ENCODE data around the gene PARP6. TPM values are rescaled to one million over a fixed set of nuclear protein-coding genes. Genes with fewer than 3 reads are reported as not detected.

The PARP6 gene
- total RNA-seq, 1 donor from 2014 or later: 46.4 TPM

DNA sequence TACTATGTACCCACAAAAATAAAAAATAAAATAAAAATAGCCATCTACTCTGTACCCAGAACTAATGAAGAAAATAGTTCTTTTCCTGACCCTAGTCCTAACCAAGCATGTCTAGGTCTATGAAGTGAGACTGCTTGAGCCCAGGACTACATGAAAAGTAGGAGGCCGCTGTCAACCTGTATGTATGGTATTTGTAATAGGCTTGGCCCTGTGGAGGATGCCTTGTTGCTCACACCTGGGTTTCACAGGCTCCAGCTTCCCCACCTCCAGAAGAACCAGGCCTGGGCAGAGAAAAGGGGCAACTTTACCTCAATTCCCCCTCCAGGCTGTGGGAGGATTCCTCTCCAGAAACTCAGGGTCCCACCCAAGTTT, 34.5 kb downstream of the PARP6 start:
- intact Hi-C loops (cut with DNase I): no loop called here
- no peak for DNase-seq (ENCODE audit: missing footprints)

DNA sequence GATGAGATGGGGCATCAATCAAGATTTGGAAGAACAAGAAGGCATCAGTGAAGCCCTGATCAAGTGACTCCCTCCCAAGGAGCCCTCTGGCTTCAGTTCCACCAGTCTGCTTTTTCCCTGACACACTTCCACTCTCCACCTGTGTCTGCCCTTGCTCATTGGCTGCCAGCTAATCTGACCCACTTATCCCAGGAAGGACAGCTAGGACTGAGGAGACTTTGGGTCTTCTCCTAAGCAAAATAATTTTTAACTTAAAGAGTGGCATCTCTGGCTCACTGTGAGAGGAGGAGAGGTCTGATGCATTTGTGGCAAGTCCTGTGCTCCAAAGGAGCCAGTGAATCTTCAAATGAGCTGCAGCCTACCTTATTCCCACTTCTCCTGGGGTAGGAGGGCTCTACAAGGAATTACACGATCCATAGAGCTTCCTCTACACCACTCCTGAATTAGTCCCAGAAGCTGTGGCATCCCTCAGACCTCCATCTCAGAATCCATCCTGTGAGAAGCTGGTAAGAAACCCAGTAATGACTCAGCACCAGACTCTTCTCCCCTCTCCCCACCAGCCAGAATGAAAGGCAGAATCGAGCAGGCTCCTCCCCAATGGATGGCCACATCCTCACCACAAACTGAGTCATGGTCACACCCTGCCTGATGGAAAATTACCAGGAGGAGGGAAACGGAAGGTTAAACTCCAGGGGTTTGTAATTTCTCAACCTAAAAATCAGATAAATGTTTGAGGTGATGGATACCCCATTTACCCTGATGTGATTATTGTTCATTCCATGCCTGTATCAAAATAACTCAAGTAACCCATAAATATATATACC, 35.1 kb downstream of the PARP6 start:
- intact Hi-C loops (cut with DNase I): no loop called here
- ATAC-seq (peak; percentile 80), DNase-seq (ENCODE audit: missing footprints) (no peak)

More for the DNA sequence above, 34.5 kb downstream of the PARP6 start:
- ATAC-seq: no peak

DNA sequence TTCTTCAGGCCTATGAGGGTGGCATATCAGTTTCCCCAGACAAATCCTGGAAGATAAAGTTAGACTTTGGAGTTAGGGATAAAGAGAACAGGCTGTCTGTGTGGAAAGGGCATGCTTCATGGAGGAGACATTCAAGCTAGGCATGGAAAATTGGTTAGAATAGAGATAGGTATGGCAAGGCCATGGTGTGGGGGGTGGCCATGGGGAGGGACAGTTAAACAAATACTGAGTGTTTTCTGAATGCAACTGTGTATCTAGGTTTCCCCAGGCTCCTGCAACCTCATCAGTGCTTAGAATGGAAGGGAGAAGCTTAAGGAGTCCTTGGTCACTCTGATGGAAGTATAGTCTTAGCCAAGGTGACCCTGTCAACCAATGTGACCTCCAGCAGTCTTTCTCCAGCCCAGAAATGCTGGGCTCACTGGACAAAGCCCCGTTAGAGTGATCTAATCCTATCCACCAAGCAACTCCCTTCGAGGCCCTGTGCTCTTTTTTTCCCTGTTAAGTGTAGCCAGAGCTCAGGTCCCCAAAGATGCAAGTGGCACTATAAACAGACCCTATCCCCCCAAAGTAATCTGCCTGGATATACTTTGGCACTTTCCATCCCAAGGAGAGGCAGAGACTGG, 35.9 kb downstream of the PARP6 start:
- intact Hi-C loops (cut with DNase I): no loop called here
- ATAC-seq: no peak
- no peak for DNase-seq (ENCODE audit: missing footprints)

DNA sequence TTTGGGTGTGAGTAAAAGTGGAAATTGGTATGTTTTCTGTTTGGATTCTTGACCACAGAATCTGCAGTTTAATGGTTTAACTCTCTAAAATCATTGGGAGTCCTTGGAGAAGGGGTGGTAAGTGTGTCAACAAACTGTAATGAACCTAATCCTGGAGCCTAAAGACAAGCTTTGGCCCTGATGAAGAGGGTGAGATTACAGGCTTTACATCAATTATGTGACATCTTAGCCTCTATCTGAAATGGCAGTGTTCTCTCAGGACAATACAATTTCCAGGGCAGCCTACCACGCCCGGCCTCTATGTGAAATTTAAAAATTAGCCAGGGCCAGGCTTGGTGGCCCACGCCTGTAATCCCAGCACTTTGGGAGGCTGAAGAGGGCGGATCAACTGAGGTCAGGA, 37.1 kb downstream of the PARP6 start:
- intact Hi-C loops (cut with DNase I): no loop called here
- ATAC-seq (no peak), DNase-seq (ENCODE audit: missing footprints) (no peak)

DNA sequence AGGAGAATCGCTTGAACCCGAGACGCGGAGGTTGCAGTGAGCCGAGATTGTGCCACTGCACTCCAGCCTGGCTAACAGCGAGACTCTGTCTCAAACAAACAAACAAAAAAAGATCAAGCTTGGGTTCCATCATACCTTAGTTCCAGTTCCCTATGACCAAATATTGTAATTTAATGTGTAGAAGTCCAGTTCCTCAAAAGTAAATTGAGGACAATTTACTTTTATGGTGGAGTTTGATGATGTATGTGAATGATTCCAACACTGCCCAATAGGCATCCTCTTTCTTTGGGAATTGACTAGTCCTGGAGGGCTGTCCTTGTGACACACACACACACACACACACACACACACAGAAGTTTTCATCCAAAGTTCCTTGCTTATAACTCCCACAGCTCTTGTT, 38.6 kb downstream of the PARP6 start:
- intact Hi-C loops (cut with DNase I): no loop called here
- DNase-seq (ENCODE audit: missing footprints) (no peak), ATAC-seq (no peak)

DNA sequence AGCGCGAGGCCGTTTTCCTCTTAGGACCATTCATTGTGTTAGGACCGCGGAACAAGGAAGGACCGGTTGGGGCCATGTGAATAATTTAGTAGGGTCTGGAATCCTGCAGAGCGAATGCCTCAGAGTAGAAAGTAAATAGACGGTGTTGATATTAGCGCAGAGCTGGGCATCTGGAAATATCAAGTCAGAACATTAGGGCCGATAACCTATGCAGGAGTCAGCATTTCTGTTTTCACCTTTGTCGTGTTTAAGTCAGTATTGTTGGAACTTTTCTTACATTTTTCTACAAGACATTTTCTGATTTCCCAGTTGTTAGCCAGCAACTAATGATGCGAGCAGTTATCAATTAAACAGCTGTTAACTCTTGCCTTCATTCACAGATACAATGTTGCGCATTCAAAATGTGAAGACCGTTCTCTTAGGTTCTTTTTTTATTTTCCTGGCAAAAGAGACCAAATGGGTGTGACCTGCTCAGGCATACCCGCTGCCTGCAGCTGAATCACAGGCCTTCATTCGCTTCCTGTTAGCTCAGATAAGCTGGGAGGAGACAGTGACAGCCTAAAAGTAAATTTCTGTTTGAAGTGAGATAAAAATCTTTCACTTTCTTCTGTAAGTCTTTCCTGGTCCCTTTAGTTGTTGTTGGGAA, 40.4 kb downstream of the PARP6 start:
- ATAC-seq (peak; percentile 6), DNase-seq (ENCODE audit: missing footprints) (no peak)
- intact Hi-C loops (cut with DNase I): loop anchor here (2.0 kb wide), 1 partner anchor 41 kb away; the partner anchor contains the start of gene PARP6

DNA sequence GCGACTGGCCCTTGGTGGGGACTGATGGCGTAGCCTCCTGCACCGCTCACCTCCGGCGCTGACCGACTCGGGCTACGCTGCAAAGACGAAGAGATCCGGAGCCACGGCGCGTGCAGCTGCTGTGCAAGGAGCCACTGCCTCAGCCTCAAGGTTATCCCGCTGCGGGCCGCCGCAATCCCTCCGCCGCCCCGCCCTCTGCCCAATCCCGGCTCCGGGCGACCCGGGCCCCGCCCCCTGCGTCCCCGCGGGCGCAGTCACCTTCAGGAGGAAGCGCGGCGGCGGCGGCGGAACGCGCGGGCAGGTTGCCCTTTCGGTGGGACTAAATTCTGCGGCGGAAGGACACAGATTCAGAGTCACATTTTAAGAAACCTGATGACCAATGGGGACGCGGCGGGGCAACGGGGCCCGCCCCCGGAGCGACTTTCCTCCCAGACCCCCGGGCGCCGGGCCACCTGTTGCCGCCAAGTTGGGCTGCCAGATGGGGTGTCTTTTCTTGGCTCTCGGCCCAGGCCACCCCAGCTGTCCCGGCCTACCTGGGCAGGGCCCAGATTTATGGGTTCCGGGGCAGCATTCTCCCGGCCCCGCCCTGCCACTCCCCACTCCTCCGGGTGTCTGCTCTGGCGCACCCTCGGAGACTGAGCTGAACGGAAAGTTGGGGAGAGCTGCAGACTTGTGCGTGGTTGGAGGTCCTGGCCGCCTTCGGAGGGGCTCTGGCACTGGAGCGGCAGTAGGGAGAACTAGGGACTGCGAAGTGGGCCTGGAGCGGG, 41.1 kb downstream of the PARP6 start, which contains the start of gene PKM:
Gene PKM (minus strand): TSS at position 125 of the 767 bp plus-strand sequence. CDS start 12,093 bp downstream, outside the sequence.
- peak; percentile 93 for ATAC-seq
- DNase-seq (ENCODE audit: missing footprints): peak; percentile 98
- intact Hi-C loops (cut with DNase I): loop anchor here (2.0 kb wide), 1 partner anchor 42 kb away; the partner anchor contains the start of gene PARP6

DNA sequence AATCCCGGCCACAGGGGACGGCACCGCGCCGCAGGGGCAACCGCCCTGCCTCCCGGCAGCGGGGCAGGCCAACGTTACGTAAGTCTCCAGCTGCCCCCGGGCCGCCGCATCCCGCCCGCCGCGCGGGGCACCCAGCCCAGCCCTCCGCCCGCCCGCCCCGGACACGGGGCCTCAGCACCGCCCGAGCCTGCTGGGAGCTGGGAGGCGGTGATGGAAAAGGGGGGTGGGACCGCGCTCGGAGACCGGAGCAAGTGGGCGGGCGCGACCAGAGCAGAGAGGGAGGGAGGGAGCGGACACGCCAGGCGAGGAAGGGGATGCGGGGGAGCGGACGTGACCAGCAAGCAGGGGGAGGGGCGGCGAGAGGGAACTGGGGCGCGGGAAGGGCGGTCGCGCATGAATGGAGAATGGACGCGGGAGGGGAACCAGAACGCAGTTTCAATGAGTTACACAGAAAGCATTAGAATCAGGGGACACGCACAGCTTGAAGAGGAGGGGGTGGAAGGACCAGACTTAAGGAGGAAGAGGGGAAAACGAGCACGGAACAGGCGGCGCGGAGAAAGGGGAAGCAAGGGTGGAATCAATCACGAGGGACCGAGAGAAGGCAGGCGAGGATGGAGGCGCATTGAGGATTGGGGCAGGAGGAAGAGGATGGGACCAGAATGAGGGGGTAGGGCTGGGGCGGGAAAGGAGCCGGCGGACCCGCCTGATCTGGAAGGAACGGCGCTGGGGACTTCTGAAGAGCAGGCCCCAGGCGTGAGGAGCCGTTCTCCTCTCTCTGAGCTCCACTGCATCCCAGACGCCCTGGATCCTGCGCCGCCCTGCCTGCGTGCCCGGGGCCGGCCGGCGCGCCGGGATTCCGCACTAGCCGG, 41.9 kb downstream of the PARP6 start:
- DNase-seq (ENCODE audit: missing footprints) (peak; percentile 96), ATAC-seq (peak; percentile 87)
- intact Hi-C loops (cut with DNase I): loop anchor here (1.0 to 2.0 kb wide), 2 partner anchors 27 to 42 kb away; partner anchors contain the start of gene PARP6

DNA sequence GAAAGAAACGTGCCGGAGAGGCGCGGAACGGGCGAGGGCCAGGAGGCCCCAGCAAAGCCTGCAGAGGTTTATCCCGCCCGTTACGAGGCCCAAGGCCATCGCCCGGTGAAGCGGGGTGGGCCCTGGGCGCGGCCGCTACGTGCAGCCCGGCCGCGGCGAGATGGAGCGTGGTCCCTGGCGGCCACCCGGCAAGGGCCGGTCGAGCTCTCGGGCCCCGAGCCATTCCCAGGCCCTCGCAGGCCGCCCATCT, 42.5 kb downstream of the PARP6 start:
- intact Hi-C loops (cut with DNase I): loop anchor here (1.0 to 2.0 kb wide), 2 partner anchors 27 to 43 kb away; partner anchors contain the start of gene PARP6
- ATAC-seq: no peak

DNA sequence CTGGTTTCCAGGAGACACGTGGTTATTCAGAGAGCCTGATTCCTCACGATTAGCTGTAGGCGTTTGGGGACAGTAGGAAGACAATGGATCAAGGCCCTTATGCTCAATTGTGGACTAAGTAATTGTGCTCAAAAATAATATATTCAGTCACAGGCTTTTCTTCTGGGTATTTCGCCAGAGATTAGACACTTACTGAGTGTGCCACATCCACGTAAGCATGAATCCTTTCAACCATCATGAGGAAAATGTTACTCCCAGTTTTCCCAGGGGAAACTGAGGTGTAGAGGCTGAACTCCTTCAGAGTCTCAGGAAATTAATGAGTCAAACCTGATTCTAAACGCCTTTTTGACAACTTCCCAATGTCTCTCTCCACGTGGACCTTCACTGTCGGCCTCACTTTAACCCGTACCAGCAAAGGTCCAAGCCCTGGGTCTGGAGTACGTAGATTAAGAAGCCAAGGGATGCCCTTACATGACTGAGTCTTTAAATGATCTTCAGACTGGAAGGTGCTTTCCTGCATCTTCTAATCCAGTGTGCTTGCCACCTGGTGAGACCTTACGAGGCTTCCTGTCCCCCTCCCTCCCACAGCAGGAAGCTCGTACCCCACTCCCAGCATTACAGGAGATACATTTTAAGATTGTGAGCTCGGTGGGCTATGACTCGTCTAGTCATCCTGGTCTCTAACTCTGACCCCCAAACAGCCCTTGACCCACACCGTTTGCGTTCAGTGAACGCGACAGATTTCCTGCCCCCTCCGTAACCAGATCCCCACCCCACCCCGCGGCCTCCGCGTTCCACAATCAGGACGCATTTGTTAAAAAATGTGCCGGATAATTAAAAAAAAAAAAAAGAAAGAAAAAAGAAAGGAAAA, 43.0 kb downstream of the PARP6 start:
- no peak for DNase-seq (ENCODE audit: missing footprints)
- intact Hi-C loops (cut with DNase I): no loop called here
- no peak for ATAC-seq

More for the DNA sequence above, 42.5 kb downstream of the PARP6 start:
- no peak for DNase-seq (ENCODE audit: missing footprints)

DNA sequence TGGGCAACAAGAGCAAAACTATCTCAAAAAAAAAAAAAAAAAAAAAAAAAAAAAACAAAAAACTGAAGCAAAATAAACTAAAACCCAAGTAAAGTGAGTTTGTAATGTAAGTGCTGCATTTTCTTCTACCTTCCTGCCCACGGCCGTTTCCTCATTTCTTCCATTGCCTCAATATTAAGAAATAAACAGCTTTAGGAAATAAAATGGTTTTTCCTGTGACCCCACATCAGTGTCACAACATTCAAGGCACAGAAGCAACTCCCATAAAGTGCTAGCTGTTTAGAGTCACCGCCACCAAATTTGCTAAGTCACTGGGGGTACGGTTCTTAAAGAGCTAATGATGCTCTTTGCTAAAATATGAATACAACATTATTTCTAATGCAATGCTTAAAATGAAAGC, 44.6 kb downstream of the PARP6 start:
- ATAC-seq: no peak

DNA sequence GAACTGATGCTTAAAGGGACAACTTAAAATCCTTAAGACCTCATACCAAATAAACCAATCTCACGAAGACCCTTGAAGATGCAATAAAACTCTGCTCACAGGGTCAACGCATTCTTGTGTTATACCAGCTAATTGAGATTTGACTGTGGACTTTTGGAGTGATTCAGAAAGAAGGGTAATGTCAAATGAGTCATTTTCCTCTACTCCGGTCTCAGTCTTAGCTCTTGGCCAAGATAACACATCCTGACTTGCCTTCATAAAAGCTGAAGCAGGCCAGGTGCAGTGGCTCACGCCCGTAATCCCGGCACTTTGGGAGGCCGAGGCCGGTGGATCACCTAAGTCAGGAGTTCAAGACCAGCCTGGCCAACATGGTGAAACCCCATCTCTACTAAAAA, 45.2 kb downstream of the PARP6 start:
- intact Hi-C loops (cut with DNase I): no loop called here
- DNase-seq (ENCODE audit: missing footprints) (no peak), ATAC-seq (no peak)

More for the DNA sequence above, 44.6 kb downstream of the PARP6 start:
- intact Hi-C loops (cut with DNase I): no loop called here
- DNase-seq (ENCODE audit: missing footprints): no peak

DNA sequence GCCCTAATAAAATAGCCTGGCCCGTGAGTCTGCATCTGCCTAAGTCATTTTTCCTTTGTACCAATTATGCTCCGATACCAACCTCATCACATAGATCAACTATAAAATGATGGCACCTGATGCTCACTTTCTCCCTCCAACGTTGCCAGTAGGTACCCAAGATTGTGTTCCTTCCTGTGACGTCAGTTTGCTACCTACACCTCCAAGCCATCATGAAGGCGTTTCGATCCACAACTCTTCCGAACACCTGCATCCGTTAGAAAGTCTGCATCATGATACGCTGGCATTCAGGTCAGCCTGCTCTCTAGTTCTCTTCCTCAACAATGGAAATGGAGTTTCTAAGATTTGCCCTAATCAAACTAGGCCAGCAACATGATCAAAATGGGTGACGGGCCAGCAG, 49.1 kb downstream of the PARP6 start:
- DNase-seq (ENCODE audit: missing footprints) (no peak), ATAC-seq (no peak)
- intact Hi-C loops (cut with DNase I): loop anchor here (2.0 kb wide), 1 partner anchor 20 kb away; no protein-coding TSS in a partner anchor

DNA sequence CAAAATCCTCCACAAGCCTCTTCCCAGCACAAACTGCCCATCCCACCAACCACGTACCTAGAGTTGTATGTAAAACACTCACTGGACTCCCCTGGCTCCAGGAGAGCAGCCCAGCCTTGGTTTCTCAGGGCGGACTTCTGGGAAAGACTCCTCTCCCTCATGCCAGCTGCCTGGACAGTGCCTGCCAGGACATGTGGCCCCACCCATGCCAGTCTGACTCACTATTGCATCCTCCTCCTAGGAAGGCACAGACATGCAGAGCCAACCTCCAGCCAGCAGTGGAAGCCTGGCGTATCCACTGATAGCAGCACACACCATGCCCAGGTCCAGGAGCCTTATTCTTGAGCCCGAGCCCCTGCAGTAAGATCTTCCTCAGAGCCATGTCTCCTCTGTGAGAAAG, 50.0 kb downstream of the PARP6 start:
- intact Hi-C loops (cut with DNase I): loop anchor here (2.0 kb wide), 1 partner anchor 20 kb away; no protein-coding TSS in a partner anchor
- peak; percentile 69 for ATAC-seq
- peak; percentile 77 for DNase-seq (ENCODE audit: missing footprints)

DNA sequence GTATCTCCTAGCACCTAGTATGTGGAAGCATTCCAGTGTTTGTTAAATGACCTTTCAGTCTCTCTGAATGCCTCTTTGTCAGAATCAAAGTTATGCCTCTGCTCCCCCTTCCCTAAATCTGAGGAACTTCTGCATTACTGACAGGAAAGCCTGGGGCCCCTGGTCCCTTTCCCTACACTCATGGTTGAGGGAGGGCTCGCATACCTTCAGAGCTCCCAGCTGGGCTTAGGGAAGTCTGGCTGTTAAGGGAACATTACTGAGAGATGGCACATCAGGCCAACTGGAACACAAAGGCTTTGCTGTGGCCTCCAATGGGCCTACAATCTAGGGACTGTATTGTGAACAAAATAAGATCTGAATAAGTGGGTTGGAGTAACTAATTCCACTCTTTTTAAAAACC, 51.7 kb downstream of the PARP6 start:
- ATAC-seq: no peak
- intact Hi-C loops (cut with DNase I): no loop called here
- DNase-seq (ENCODE audit: missing footprints): no peak

DNA sequence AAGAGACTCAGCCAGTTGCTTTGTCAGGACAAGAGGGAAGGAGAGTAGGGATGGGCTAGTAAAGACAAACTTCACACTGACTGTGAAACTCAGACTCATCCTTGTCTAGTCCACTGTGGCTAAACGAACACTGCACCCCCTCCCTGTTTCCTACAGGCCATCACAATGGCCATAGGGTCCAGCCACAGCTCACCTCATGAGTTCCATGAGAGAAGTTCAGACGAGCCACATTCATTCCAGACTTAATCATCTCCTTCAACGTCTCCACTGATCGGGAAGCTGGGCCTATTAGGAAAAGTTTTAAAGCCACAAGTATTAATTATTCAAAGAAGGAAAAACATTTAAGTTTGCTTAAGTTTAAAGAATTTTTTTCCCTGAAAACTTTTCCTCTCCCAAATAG, 55.1 kb downstream of the PARP6 start:
- DNase-seq (ENCODE audit: missing footprints): no peak
- no peak for ATAC-seq
- intact Hi-C loops (cut with DNase I): no loop called here

DNA sequence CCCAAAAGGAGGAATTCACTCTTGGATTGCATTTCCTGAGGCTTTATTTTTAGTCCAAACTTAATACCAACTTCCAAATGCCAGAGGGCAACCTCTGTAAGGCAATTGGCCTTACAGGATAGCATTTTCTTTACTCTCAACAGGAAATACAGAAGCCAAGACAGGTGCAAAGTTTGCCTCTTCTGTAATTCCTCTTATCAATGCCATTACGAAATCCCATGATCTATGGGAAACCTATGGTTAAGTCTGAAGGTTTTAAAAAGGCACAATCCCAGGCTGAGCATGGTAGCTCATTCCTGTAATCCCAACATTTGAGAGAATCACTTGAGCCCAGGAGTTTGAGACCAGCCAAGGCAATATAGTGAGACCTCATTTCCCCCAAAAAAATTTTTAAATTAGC, 56.3 kb downstream of the PARP6 start:
- intact Hi-C loops (cut with DNase I): no loop called here
- ATAC-seq (no peak), DNase-seq (ENCODE audit: missing footprints) (no peak)

Data from Right ventricle myocardium inferior (tissue), 1 donor.